GM23248 (cell line): ENCODE data around the gene CCL4.
"Not testable (repeated sequence)": the region's sequence is repeated elsewhere in the genome, so short reads cannot be mapped to it uniquely, and the experiment has no call there.

Experiments used
- EZH2 ChIP-seq: fragments of 200-600 bp; sonication (generic); IDR thresholded peaks from 2 replicates; pipeline ENCODE4 v1.6.1; 2018; ENCODE audit warnings: antibody characterized with exemption, mild to moderate bottlenecking; ENCODE audit not compliant: insufficient read depth, poor library complexity, severe bottlenecking
- EZH2phosphoT487 ChIP-seq: fragments of 200-600 bp; sonication (generic); IDR thresholded peaks from 2 replicates; pipeline ENCODE4 v1.6.1; 2018; ENCODE audit warnings: antibody characterized with exemption, moderate library complexity, mild to moderate bottlenecking, low read depth; ENCODE audit not compliant: insufficient read depth

DNA sequence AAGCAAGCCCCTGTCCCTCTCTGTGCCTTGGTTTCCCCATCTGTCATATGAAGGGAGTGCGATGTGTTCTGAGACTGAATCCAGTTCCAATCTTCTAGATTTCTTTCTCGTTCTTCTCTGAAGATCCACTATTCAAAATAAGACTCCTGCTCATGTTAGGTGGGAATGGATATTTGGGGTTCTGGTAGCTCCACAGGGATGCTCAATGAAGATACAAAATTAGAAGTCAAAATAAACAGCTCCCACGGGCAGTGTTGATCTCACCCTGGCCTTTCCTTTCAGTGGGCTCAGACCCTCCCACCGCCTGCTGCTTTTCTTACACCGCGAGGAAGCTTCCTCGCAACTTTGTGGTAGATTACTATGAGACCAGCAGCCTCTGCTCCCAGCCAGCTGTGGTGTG is 619 bp downstream of the CCL4 start:
- not testable (repeated sequence) for TF ChIP-seq EZH2, EZH2phosphoT487
